HUES64 (cell line): ENCODE results near the gene MYH7B.

Experiments
- H3K27ac ChIP-seq: 2 replicates; pipeline ENCODE4 v1.7.0; 2013; ENCODE audit warnings: low read depth, low read length, inconsistent platforms
- H3K27me3 ChIP-seq: 2 replicates; pipeline ENCODE4 v1.6.1; 2013; ENCODE audit warnings: mild to moderate bottlenecking, low read length; ENCODE audit not compliant: insufficient read depth
- H3K36me3 ChIP-seq: 2 replicates; pipeline ENCODE4 v1.6.1; 2013; ENCODE audit warnings: mild to moderate bottlenecking, low read length; ENCODE audit not compliant: insufficient read depth
- H3K4me1 ChIP-seq: 2 replicates; pipeline ENCODE4 v1.6.1; 2013; ENCODE audit warnings: mild to moderate bottlenecking, low read length, moderate library complexity; ENCODE audit not compliant: insufficient read depth
- H3K4me3 ChIP-seq: 2 replicates; pipeline ENCODE4 v1.5.1; 2013; ENCODE audit warnings: mild to moderate bottlenecking, low read length, moderate library complexity
- H3K9ac ChIP-seq: 2 replicates; pipeline ENCODE4 v1.6.1; 2013; ENCODE audit warnings: mild to moderate bottlenecking, low read depth, low read length
- H3K9me3 ChIP-seq: 2 replicates; pipeline ENCODE4 v1.6.1; 2013; ENCODE audit warnings: low read depth, low read length; ENCODE audit not compliant: insufficient read depth
- WGBS: fragments of 150-250, 120-280 bp; methylation state at CpG from one replicate; pipeline ENCODE4 v1.1.7; 2013; ENCODE audit warnings: missing lambda C conversion rate; 5-methylcytosine and 5-hydroxymethylcytosine counted together

The MYH7B gene

DNA sequence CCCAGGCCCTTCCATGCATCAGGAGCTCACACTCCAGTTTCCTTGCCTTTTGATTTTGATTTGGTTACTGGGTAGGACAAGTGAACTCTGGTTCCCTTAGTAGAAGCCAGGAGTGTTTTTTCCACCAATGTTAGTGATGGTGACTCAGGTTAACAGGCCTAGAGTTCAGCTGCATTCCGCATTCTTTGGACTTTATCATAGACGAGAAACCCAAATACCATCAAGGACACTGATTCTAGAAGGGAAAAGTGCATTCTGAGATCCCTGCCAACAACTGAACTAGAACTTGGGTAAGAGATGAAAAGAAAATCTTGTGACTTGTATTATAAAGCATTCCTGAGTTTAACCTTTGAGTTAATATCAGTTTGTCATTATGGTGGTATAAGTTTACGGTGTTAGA lies 9.0 kb upstream of the MYH7B start:
- Histone ChIP-seq H3K4me1 (no peaks in the 10 kb centered on the region), H3K4me3 (no peak overlapping the region), H3K9me3 (no peaks in the 10 kb centered on the region), H3K36me3 (peaks cover 59% of the 10 kb centered on the region), H3K27ac (no peak overlapping the region), H3K27me3 (no peaks in the 10 kb centered on the region), H3K9ac (no peak overlapping the region)
- 93% methylated on average over 3 of the region's 3 CpGs for WGBS

DNA sequence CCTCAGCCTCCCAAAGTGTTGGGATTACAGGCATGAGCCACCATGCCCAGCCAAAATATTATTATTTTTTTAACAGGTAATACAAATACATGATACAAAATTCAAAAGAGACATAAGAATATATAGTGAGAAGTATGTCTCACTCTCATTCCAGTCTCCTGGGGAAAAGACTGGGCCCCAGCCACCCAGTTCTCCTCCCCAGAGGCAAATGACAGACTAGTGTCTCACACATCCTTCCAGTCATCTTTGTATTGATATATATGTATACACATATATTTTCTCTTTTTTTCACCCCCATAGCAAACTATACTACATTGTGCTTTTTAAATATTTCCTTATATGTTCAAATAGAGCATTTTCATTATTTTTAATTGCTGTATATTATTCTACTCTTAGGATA lies 8.3 kb upstream of the MYH7B start:
- no peaks in the 10 kb centered on the region for H3K4me1 ChIP-seq
- no peak overlapping the region for H3K9ac ChIP-seq
- peaks cover 54% of the 10 kb centered on the region for H3K36me3 ChIP-seq
- H3K27me3 ChIP-seq: no peaks in the 10 kb centered on the region
- H3K9me3 ChIP-seq: no peaks in the 10 kb centered on the region
- no peak overlapping the region for H3K27ac ChIP-seq
- H3K4me3 ChIP-seq: no peak overlapping the region

DNA sequence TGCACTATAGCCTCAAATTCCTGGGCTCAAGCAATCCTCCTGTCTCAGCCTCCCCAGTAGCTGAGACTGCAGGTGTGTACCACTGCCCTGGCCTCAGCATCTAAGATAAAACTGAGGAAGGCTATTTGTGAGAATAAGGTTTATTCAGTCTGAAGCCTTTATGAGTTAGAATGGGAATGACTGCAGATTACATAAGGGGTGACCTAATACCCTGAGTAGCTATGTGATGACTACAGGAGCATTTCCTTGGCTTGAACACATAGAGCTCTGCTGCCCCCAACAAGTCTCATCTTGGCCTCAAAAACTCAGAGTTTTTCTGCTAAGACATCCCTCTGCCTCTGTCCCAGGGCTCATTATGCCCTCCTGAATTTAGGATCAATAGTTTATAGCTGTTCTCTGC lies 7.6 kb upstream of the MYH7B start:
- Histone ChIP-seq H3K4me1 (no peaks in the 10 kb centered on the region), H3K9me3 (no peaks in the 10 kb centered on the region), H3K36me3 (peaks cover 49% of the 10 kb centered on the region), H3K4me3 (no peak overlapping the region), H3K27me3 (no peaks in the 10 kb centered on the region), H3K27ac (no peak overlapping the region), H3K9ac (no peak overlapping the region)

DNA sequence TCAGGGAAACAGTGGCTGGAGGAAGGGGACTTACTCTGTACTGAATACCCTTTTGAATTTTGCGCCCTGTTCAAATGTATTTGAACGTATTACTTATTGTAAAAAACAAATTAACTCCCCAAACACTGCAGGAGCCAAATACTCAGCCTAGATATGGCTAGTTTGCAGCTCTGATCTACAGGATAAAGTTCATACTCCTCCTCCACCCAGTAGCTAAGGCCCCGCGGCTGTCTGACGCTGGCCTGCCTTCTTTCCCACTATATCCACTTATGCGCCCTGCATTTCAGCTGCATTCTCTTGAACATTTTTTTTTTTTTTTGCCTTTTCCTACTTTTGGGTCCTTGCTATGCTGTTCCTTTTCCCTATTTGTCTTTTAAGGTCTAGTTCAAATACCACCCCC lies 6.5 kb upstream of the MYH7B start:
- Histone ChIP-seq H3K9ac (no peak overlapping the region), H3K27me3 (no peaks in the 10 kb centered on the region), H3K9me3 (no peaks in the 10 kb centered on the region), H3K4me3 (no peak overlapping the region), H3K4me1 (no peaks in the 10 kb centered on the region), H3K27ac (no peak overlapping the region), H3K36me3 (peaks cover 39% of the 10 kb centered on the region)
- 91% methylated on average over 6 of the region's 6 CpGs for WGBS

DNA sequence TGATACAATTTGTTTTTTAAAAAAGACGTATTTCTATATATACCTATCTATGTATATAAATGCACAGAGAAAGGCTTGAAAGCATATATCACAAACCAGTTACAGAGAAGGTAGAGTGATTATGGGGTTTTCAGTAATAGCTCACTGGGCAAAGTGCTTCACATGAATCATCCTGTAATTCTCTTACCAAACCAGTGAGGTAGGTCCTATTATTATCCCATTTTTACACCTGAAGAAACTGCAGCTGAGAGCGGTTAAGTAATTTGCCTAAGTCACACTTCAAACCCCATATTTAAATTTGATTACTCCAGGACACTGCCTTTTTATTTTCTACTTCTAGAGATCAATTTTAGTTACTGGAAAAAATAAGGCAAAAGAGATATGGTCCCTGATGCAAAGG lies 4.4 kb upstream of the MYH7B start:
- no peak overlapping the region for H3K4me3 ChIP-seq
- H3K36me3 ChIP-seq: peaks cover 22% of the 10 kb centered on the region
- peaks cover 7% of the 10 kb centered on the region for H3K4me1 ChIP-seq
- H3K9ac ChIP-seq: no peak overlapping the region
- no peak overlapping the region for H3K27ac ChIP-seq
- 100% methylated on average over 1 of the region's 2 CpGs for WGBS
- H3K27me3 ChIP-seq: no peaks in the 10 kb centered on the region
- no peaks in the 10 kb centered on the region for H3K9me3 ChIP-seq

DNA sequence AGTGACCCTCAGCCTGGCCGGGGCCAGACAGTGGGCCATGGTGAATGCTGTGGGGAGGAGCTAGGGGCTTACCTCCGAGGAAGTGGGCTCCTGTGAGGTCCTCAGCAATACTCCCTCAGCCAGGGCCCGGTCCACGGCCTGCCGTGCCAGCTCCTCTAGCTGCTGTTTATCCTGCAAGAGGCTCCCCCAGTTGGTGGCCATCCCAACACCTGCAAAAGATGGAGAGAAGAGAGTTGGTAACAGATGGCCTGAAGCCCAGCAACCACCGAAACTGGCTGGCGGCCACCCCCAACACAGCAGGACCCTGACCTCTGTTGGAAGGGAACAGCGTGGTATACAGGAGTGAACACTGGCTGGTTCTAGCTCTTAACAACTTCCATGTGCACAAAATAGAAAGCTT lies 4.0 kb upstream of the MYH7B start:
- Histone ChIP-seq H3K27ac (no peak overlapping the region), H3K4me1 (peaks cover 11% of the 10 kb centered on the region), H3K9me3 (no peaks in the 10 kb centered on the region), H3K36me3 (peaks cover 18% of the 10 kb centered on the region), H3K4me3 (no peak overlapping the region), H3K27me3 (no peaks in the 10 kb centered on the region), H3K9ac (no peak overlapping the region)
- 89% methylated on average over 8 of the region's 8 CpGs for WGBS

DNA sequence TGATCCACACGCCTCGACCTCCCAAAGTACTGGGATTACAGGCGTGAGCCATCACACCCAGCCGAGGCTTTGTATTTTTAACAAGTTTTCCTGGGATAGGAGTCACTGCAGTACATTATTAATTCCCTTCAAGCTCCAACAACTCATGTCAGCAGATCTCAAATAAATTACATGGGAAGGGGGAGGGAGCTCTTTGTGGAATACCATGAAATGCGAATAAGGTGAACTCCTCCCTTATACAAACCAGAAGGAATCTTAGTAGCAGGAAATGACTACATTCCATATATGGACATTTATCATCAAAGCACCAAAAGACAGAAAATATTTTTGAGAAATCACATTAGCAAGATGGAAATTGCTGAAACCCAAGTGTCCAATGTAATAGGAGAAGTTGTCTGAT lies 3.0 kb upstream of the MYH7B start:
- 96% methylated on average over 4 of the region's 5 CpGs for WGBS
- H3K9ac ChIP-seq: no peak overlapping the region
- no peak overlapping the region for H3K4me3 ChIP-seq
- H3K36me3 ChIP-seq: peaks cover 17% of the 10 kb centered on the region
- no peaks in the 10 kb centered on the region for H3K9me3 ChIP-seq
- H3K27ac ChIP-seq: no peak overlapping the region
- no peaks in the 10 kb centered on the region for H3K27me3 ChIP-seq
- peaks cover 11% of the 10 kb centered on the region for H3K4me1 ChIP-seq

DNA sequence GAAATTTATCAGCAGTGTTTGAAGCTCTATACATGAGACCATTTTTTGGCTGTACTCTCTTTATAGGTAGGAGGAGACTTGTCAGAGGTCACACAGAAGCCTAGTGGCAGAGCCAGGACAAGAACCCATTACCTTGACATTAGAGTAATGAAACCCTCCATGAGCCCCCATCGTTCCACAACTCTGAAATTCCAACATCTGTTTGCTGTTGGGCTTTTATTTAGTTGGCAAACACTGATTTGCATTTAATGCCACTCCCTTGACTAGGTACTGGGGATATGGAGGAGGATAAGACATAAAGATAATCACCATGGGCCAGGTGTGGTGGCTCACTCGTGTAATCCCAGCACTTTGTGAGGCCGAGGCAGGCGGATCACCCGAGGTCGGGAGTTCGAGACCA lies 1.7 kb upstream of the MYH7B start:
- Histone ChIP-seq H3K27ac (no peak overlapping the region), H3K9me3 (no peaks in the 10 kb centered on the region), H3K4me1 (peaks cover 11% of the 10 kb centered on the region), H3K4me3 (no peak overlapping the region), H3K9ac (no peak overlapping the region), H3K36me3 (peaks cover 14% of the 10 kb centered on the region), H3K27me3 (no peaks in the 10 kb centered on the region)
- 92% methylated on average over 7 of the region's 7 CpGs for WGBS

DNA sequence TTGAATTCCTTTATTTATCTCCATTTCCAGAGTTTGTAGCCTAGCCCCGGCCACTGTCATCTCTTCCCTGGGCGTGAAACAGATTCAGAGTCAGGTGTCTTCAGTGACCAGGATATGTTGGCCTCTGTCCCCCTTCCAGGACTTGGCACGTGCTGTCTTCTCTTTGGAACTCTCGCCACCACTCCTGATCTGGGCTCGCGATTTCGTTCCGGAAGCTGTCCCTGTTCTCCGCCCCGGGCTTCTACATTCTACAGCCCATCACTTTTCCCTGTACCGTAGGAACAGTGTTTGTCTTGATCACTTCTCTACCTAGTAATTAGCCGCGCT lies 801 bp upstream of the MYH7B start:
- Histone ChIP-seq H3K4me3 (peak overlapping the region; percentile 69), H3K27ac (peak overlapping the region; percentile 75)
- WGBS: 19% methylated on average over 13 of the region's 13 CpGs

DNA sequence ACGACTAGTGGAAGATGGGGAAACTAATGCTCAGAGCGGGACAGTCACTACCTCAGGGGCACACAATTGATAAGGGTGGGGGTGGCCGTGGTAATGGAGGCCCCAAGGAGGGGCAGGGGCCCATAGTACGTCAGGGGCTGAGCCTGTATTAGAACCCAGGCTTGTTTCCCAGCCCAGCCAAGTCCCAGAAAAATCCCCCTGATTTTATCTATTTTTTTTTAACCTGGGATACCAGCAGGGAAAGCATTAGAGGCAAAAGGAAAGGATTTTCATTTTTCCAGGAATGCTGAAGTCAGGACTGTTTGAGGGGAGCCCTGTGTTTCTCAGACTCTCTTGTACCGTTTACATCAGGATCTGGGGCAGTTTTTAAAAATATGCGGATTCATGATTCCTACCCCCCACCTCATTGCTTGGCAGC lies 382 bp downstream of the MYH7B start:
- Histone ChIP-seq H3K27ac (peak overlapping the region; percentile 43; the same call in 1 of the 2 replicates), H3K9me3 (no peaks in the 10 kb centered on the region), H3K27me3 (no peaks in the 10 kb centered on the region), H3K9ac (peak overlapping the region; percentile 29; the same call in 1 of the 2 replicates), H3K4me1 (peaks cover 14% of the 10 kb centered on the region), H3K4me3 (peak overlapping the region; percentile 69), H3K36me3 (peaks cover 5% of the 10 kb centered on the region; the same call in 1 of the 2 replicates)
- 25% methylated on average over 6 of the region's 6 CpGs for WGBS

More for the DNA sequence above, 801 bp upstream of the MYH7B start:
- Histone ChIP-seq H3K9me3 (no peaks in the 10 kb centered on the region), H3K9ac (peak overlapping the region; percentile 82), H3K4me1 (peaks cover 11% of the 10 kb centered on the region), H3K36me3 (peaks cover 8% of the 10 kb centered on the region; the same call in 1 of the 2 replicates), H3K27me3 (no peaks in the 10 kb centered on the region)

DNA sequence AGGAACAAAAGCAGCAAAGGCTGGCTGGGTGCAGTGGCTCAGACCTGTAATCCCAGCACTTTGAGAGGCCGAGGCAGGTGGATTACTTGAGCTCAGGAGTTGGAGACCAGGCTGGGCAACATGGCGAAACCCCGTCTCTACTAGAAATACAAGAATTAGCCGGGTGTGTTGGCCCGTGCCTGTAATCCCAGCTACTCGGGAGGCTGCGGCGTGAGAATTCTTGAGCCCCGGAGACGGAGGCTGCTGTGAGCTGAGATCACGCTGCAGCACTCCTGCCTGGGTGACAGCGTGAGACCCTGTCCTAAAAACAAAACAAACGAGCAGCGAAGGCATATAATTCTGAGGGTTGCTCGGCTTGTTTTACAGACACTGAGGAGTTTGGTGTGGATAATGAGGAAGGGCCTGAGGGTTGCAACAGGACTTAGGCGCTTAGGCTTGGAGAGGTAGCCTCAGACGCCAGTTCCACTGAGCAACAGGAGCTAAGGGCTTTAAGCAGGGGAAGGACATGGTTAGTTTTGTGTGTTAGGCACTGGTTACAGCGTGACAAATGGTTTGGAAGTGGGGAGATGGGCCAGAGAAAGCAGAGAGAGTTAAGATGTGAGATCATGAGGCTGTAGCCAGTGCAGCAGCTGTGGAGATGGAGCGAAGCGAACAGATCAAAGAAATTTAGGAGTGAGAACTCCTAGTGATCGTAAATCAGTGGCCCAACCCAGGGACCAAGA lies 1.2 kb downstream of the MYH7B start:
- no peak overlapping the region for H3K27ac ChIP-seq
- no peaks in the 10 kb centered on the region for H3K27me3 ChIP-seq
- no peaks in the 10 kb centered on the region for H3K9me3 ChIP-seq
- 0 out of 2 replicates have a peak overlapping the region, but pooled peaks have one; percentile 29 for H3K9ac ChIP-seq
- peaks cover 14% of the 10 kb centered on the region for H3K4me1 ChIP-seq
- H3K4me3 ChIP-seq: no peak overlapping the region
- no peaks in the 10 kb centered on the region for H3K36me3 ChIP-seq
- 93% methylated on average over 21 of the region's 21 CpGs for WGBS

DNA sequence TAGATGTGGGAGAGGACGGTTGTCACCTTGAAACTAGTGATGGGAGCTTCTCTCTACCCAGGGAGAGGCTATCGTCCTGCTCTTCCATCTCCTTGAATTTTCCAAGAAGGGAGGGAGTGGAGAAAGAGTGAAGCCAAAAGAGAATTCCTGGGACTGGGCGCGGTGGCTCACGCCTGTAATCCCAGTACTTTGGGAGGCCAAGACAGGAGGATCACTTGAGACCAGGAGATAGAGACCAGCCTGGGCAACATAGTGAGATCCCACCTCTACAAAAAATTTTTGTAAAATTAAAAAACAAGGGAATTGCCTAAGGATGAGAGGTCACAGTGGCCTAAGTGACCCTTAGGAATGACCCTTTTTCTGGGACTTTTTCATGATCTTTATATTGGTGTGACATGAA lies 8.8 kb downstream of the MYH7B start:
- H3K36me3 ChIP-seq: no peaks in the 10 kb centered on the region
- H3K9ac ChIP-seq: no peak overlapping the region
- no peak overlapping the region for H3K4me3 ChIP-seq
- no peaks in the 10 kb centered on the region for H3K9me3 ChIP-seq
- WGBS: 91% methylated on average over 5 of the region's 5 CpGs
- H3K27me3 ChIP-seq: no peaks in the 10 kb centered on the region
- peaks cover 6% of the 10 kb centered on the region; the same call in 1 of the 2 replicates for H3K4me1 ChIP-seq
- H3K27ac ChIP-seq: no peak overlapping the region
